NCI-H146 treated with DMSO at 0.1 percent for 48 hours (cell line): ENCODE results near the gene IGHMBP2.
A peak's percentile ranks its signal among the peaks of the same experiment; 100 is the strongest.
"Not testable (repeated sequence)": the region's sequence is repeated elsewhere in the genome, so short reads cannot be mapped to it uniquely, and the experiment has no call there.

Source experiments
- DNase-seq: peaks from one replicate; lab custom pipeline; 2025; ENCODE audit not compliant: unreplicated experiment; lab: John Stamatoyannopoulos, UW

IGHMBP2 gene

DNA sequence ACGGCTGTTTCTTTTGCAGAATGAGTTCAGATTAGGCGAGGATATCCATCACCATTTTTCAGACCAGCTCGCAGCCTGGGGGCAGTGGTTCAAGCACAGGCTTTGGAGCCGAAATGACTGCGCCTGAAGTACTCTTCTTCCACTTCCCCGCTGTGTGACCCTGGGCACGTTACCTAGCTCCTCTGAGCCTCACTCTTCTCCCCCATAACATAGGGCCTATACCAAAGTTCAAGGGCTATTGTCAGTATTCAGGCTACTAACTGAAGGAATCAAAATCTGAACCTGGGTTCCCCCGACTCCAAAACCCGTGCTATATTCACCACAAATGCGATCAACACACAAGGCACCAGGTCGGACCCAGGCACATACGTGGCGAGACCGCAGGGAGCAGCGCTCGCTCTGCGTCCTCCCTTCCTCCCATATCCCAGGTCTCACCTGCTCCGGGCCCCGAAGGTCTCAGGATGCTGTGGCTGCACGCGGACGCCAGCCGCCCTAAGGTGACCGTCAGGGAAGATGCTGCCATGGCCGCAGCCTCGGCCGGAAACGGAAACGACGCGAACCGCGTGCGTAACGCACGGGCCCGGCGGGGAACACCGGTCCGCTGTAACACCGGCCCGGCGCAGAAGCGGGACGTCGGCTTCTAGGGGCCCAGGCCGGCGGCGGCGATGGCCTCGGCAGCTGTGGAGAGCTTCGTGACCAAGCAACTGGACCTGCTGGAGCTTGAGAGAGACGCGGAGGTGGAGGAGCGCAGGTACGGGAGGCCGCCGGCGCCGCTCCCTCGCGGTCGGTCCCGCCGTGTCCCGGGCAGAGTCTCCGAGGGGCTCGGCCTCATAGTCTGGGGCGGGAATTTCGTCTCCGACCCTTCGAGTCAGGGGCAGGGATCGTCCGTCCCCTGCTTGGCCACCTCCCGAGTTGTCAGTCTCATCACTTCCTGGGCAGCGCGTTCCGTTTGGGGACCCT lies at the start of gene IGHMBP2, which contains the start of gene MRPL21:
Gene IGHMBP2 (plus strand): TSS at position 604 of the 960 bp plus-strand sequence. CDS start 62 bp downstream, at position 666.
Gene MRPL21 (minus strand): TSS at position 545 of the 960 bp plus-strand sequence. CDS start 22 bp downstream, at position 523.
- DNase-seq = peak; percentile 32

DNA sequence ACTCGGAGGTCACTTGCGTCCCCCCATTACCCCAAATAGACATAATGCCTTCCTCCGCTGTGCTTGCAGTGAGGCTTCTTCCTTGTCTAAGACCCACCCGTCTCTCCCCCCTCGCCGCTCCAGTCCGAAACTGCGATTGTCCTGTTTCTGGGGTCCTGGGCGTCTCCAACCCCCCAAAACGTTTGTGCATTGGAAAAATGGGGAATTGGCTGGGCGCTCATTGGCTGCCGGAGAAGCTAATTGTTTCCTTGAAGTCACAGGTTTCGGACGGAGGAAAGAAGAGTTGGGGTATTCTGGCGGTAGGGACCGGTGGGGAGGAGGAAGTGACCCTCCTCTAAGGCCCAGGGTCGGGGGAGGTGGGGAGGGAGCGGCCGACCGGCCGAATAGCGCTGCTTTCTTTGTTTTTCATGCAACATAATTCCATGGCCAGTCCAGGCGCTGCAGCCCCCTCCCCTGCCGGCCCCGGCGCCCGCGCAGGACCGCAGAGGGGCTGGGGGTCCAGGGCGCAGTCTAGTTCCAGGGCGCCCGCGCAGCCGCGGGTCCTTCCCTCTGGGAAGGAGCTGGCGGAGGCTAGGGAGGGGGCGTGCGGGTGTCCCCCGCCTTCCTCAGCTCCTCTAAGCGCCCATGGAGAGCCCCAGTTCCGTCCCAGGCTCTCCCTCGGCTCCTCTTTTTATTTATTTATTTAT lies 49.3 kb upstream of the IGHMBP2 start:
- DNase-seq = no peak

DNA sequence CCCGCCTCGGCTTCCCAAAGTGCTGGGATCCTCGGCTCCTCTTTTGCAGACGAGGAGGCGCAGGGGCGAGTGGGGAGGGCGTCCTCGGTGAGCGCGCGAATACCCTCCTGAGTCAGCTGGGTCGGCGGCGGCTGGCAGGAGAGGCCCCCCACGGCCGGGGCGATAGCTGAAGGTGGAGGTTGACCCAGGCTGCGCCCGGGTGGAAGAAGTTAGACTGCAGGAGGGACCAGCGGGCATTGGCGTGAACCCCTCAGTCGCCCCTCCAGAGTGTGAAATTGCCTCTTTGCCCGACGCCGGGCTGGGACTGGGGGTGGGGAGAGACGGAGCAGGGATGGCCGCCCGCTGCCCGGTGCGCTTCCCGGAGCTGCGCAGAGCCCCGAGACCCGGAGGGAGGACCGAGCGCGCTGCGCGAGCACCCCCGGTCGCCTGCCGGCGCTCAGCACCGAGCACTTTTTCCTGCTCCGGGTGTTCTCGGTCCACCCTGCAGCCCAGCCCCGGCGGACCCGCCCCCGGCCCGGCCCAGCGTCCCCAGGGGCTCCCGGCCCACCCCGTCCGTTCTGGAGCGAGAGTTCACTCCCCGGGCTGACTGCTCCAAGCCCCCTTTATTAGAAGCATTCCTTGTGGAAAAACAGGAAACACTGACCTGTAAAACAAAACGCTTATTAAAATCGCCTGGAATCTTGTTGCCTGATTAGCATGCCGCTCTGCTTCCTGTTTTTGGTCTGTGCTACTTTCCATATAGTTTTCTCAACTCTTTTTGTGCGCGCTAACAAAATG lies 48.3 kb upstream of the IGHMBP2 start:
- DNase-seq = no peak

DNA sequence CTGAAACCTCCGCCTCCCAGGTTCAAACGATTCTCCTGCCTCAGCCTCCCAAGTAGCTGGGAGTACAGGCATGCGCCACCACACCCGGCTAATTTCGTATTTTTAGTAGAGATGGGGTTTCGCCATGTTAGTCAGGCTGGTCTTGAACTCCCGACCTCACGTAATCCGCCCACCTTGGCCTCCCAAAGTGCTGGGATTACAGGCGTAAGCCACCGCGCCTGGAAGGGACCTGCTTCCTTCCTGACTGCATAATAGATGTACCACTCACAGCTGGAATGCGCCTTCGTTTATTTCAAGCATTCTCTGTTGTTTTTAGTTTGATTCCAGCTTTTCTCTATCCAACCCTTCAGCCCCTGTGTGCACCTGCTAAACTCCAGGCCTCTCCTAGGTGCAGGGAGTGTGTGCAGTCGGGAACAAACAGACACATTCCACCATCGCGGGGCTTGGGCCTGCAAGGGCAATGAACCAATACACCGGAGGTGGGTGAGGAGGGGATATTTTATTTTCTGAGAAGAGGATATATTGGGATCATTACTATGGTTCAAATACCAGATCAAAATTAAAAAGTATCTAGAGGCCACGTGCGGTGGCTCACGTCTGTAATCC lies 47.2 kb upstream of the IGHMBP2 start:
- DNase-seq = not testable (repeated sequence)

DNA sequence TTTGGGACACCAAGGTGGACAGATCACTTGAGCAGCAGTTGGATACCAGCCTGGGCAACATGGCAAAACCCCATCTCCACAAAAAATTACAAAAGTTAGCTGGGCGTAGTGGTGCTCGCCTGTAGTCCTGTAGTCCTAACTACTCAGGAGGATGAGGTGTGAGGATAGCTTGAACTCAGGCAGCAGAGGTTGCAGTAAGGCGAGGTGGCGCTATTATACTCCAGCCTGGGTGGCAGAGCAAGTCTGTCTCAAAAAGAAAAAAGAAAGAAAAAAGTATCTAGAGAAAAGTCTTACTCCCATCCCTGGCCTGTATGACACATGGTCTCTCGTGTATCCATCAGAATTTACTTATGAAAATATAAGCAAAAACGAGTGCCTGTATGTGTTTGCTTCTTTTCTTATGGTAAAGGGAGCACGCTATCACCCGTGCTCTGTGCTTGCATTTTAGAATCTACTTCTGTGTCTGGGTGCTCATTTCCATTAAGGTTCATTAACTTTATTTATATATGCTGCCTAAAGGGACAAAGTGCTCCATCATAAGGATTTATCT lies 46.6 kb upstream of the IGHMBP2 start:
- no peak for DNase-seq

DNA sequence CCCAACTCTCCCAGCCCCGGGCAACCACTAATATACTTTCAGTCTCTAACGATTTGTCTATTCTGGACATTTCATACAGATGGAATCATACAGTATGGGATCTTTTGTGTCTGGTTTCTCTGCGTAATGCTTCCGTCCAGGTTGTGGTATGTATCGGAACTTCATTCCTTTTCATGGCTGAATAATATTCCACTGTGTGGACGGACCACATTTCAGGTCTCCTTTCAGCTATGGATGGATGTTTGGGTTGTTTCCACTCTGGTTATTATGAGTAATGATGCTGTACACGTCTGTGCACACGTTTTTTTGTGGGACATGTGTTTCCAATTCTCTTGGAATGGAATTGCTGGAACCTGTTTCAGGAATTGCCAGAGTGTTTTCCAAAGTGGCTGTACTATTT lies 44.6 kb upstream of the IGHMBP2 start:
- DNase-seq = no peak

DNA sequence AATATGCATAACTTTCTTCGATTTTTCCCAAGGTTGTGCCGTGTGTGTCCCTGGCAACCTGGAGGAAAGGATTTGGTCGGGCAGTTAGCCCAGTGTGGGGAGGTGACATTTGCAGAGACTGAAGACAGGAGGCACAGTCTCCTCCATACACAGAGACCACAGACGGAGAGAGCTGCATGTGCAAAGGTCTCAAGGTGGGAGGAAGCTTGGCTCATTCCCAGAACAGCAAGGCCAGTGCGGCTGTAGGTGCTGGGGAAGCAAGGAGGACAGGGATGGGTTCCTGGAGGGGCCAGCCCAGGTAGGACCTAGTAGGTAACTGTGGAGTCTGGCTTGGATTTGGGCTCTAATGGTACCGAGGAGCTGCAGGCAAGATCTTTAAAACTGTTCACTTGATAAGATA lies 41.3 kb upstream of the IGHMBP2 start:
- DNase-seq = no peak

DNA sequence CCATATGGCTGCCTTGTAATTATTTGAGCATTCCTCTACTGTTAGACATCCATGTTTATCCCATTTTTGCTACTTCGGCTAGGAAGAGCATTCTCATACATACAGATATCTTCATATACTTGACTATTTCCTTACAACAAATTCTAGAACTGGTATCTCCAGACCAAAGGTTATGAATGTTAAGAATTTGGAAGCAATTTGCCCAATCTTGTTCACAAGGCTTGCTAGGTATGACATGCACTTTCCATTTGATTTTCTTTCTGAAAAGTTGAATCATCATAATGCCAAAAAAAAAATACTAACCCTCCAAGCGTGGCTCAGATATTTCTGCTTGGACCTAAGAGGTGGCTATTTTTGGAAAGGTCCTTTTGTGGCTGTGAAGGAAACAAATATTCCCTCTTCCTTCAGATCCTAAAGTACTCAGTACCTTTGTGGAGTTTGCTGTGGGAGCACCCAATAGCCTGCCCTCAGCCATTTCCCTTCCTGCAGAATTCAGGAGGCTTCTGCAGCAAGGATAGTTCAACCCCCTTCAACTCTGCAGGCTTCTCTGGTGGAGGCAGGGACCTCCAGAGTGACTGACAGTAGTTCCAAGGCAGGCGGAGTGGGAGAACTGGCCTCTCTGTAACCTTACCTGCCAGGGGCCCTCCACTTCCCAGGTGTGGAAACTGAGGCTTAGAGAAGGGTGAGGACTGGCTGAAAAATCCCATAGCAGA lies 40.0 kb upstream of the IGHMBP2 start:
- DNase-seq = no peak

DNA sequence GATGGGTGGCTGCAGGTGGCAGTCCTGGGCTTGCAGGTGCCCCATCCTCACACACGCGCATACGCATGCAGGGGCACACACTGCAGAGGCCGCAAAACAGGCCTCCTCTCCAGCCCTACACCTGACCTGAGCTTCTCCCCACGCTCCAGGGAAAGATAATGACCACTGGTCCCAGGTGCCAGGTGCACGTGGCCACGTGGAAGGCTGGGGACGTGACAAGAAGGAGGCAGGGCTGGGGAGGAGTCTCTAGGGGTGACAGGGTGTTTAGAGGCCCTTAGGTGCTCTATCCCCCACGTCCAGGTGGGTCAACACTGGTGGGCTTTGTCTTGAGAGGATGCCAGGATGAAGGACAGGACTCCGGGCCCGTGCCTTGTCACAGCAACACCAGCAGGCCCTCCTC lies 38.5 kb upstream of the IGHMBP2 start:
- no peak for DNase-seq

DNA sequence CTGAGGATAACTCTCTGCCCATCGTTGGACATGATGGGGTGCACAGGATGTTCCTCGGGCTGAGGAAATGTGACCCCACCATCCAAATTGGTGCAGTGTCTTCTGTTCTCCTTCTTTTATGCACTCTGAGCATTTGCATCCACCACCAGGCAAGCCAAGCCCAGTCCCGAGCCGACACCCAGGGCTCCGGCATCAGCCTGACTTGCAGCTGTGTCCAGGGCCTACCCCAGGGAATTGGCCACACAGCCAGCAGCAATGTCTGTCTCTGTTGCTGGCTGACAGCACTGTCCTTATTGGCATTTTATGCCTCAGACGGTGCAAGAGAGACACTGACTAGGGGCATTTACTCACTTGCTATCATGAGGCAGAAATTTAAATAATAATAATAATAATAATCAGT lies 36.6 kb upstream of the IGHMBP2 start:
- no peak for DNase-seq

DNA sequence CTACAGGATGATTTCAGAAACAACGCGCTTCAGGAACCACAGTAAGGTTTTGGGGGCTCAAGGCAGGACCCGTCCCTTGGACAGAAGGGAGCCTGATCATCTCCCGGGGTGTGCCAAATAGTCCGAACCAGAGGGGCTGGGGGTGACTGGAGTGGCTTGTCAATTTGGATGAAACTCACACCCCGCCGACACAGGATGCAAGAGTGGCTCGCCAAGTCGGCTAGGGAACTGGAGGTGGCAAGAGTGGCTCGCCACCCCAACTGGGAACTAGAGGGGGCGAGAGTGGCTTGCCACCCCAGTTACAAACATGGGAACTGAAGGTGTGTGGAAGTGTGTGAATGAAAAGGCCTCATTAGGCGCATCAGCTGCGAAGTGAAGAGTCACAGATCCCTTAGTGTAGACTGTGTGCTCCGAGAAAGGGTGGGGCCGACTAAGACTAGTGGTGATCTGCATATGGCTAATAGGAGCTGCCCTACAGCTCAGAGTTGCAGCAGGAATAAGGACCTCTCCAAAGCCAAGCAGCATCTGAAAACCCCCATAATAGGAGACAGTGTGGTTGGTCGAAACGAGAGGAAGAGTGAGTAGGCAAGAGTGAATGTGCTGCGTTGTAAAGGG lies 35.4 kb upstream of the IGHMBP2 start:
- DNase-seq = no peak

DNA sequence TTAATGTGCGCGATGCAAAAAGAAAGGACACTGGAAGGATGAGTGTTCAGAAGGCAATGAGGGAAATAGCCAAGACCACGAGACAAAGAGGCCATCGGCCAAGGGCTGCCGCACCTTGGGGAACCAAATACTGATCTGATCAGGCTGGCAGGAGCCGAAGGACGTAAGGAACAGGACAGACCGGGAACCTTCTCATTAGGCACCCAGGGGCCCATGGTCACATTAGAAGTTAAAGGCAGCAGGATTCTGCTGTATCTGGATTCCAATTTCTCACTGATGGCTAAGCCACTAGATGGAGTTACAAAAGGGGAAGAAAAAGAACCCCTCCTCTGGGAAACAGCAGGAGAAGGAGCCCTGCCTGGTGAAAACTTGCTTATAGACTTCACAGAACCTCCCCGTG lies 33.2 kb upstream of the IGHMBP2 start:
- no peak for DNase-seq

DNA sequence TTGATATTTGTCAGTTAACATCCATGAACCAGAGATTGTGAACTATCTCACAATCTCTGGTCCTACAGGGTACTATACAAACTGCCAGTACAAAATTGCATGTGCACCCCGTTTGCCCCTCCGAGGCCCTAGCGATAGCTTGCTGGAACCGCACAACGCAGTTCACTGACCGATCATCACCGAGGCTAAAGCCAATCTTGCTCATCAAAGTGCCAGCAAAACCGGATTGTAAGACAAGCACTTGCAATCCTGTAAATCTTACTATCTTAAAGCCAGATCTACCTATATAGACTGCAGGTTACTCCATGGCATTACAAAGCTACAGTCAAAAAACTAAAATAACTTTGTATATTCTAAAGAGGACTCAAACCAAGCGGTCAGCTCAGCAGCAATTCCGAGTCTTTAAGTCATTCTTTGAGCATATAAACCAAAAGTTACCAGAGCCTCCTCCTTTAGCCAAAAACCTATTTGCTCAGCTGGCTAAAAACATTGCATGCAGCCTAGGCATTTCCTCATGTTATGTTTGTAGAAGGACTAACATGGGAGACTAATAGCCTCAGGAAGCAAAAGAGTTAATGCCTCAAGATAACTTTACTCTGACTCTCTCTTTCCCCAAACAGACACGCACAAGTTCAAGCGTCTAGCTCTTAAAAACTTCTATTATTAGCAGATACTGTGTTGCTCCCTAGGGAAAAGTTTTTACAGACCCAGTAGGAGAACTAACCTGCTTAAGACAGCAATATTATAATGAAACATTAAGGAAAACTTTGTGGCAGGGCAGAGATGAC lies 31.3 kb upstream of the IGHMBP2 start:
- no peak for DNase-seq

DNA sequence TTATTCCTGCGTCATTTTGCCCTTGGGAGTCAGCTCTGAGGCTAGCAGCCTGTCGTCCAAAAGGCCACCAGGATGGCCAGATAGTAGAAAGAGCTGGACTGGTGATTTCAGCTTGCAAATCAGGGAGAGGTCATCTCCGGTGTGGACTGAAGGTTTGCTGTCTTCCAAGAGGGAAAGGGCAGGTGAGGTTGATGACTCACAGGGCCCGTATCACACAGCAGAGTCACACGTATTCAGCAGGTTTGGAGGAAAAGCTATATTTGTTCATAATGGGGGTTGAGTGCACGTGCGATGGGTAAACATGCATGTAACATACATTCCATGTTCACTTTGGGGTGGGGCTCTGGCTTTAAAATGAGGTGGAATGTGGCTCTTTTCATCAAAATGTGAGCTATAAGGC lies 25.7 kb upstream of the IGHMBP2 start:
- no peak for DNase-seq

DNA sequence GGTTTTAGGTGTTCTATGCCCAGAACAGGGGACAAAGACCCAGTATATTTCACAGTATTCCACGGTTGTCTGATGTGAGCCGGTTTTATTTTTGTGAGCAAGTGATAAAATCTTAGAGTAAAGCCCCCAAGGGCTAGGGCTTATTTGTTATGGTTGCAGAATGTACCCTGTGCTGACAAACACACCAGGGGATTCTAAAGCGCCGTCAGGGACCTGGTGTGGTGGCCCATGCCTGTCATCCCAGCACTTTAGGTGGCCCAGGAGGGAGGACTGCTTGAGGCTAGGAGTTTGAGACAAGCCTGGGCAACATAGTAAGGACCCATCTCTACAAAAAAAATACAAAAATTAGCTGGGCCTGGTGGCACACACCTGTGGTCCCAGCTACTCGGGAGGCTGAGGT lies 22.8 kb upstream of the IGHMBP2 start:
- no peak for DNase-seq

DNA sequence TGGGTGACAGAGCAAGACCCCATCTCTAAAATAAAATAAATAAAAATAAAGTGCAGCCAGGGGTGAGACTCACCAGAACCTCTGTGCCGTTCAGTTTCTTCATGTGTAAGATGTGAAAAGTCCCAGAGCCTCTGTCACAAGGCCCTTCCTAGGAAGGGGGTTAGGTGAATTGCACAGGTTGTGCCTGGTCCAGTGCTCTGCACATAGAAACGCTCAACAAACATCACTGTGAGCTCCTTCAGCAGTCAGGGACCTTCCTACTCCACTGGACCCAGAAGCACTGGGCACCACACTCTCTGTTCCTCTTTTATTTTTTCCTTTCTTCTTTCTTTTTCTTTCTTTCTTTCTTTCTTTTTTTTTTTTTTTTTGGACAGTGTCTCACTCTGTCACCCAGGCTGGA lies 22.4 kb upstream of the IGHMBP2 start:
- DNase-seq = no peak

DNA sequence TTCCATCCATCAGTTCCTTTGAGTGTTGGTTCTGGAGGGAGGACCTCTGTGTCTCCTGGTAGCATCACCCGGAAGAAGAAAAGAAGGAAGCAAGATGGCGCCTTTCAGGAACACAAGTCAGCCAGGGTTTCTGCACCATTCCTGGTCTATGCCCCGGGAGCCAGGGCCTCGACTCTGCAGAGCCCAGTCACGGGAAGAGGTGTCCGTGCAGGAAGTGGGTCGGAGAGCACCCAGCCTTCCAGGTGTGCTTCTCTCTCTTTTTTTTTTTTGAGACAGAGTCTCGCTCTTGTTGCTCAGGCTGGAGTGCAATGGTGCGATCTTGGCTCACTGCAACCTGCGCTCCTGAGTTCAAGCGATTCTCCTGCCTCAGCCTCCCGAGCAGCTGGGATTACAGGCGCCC lies 21.3 kb upstream of the IGHMBP2 start:
- DNase-seq = no peak

DNA sequence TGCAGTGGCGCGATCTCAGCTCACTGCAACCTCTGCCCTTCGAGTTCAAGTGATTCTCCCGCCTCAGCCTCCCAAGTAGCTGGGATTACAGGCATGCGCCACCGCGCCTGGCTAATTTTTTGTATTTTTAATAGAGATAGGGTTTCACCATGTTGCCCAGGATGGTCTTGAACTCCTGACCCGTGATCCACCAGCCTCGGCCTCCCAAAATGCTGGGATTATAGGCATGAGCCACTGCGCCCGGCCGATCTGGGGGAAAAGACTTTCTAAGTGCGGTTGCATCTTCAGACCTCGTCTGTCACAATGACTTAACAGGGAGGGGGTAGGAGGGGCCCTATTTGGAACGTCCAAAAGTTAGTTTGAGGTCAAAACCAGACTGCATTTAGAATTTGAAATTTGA lies 18.9 kb upstream of the IGHMBP2 start:
- not testable (repeated sequence) for DNase-seq

DNA sequence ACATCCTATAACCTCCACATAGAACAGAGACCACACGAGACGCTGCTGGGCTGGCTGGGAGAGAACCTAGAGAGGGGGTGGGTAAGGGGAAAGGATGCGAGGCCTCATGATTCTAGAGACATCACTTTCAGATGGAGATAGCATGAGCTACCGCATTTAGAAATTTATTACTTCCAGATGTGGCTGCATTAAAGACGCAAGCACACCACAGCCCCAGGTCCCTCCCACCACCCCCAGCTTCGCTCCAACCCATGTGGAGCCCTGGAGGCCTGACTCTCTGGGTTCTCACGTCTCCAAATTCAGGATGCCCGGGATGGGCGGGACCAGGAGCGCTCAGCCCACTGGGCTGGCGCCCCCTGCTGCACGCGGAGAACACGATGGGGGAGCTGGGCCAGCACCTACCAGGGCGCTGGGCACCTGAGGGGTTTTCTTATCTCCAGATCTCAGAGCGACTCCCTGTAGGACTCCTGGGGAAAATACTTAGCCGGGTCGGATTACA lies 13.7 kb upstream of the IGHMBP2 start:
- DNase-seq = no peak
